Measurements from ENCODE around the gene HDAC4. TPM values are rescaled to one million over a fixed set of nuclear protein-coding genes. Genes with fewer than 3 reads are reported as not detected.

Gene HDAC4
- total RNA-seq, 1 experiment from 2014 or later: 47.6 TPM

- Histone ChIP-seq H3K9ac (ENCODE audit: low read length) (no peak overlapping the region), H3K4me2 (ENCODE audit: low read length) (no peak overlapping the region), H3K27me3 (ENCODE audit: insufficient read depth, low read length) (no peaks in the 10 kb centered on the region), H2AFZ (ENCODE audit: low read depth, low read length, poor library complexity, severe bottlenecking) (no peak overlapping the region), H3K9me2 (ENCODE audit: insufficient read depth) (no peaks in the 10 kb centered on the region), H3K4me3 (replicated peaks in 1 of 2; ENCODE audit: low read depth in 1 of 2, low read length in 2 of 2) (no peak overlapping the region), H3K79me2 (ENCODE audit: insufficient read depth, low read length) (no peaks in the 10 kb centered on the region), H3K36me3 (ENCODE audit: control insufficient read depth in 1 of 2, insufficient read depth in 2 of 2, low read length in 2 of 2) (peaks cover 0 to 9% of the 10 kb centered on the region in 2 experiments; a peak in 2 of 4 replicates), H4K20me1 (ENCODE audit: insufficient read depth) (no peaks in the 10 kb centered on the region), H3K9me3 (ENCODE audit: control insufficient read depth in 1 of 2, insufficient read depth in 1 of 2, low read depth in 1 of 2, low read length in 2 of 2) (no peaks in the 10 kb centered on the region), H3K27ac (ENCODE audit: low read depth, low read length) (no peak overlapping the region), H3K4me1 (ENCODE audit: control insufficient read depth in 1 of 2, insufficient read depth in 2 of 2, low read length in 2 of 2) (no peaks in the 10 kb centered on the region)
- peak; percentile 74 for ATAC-seq
- no peak for DNase-seq (ENCODE audit: low read depth, low spot score)
- CTCF ChIA-PET: interaction anchor here (1.2 kb wide), 1 partner anchor 10 kb away, joined by 3 read pairs; no protein-coding TSS in a partner anchor
- no TSS peak for BruUV-seq (replicated peaks)
- intact Hi-C loops (cut with micrococcal nuclease): no loop called here
- POLR2A ChIA-PET: no interaction called here
- TF ChIP-seq YY1 (IDR thresholded peaks at IDR 0.05; ENCODE audit: extremely low read depth, insufficient replicate concordance, low read depth, low read length) (no peak), ATF3 (IDR thresholded peaks at IDR 0.05) (no peak), RAD21 (IDR thresholded peaks at IDR 0.05; ENCODE audit: low read depth) (peak; percentile 33; the same call in 1 of the 2 replicates)
- TF ChIP-seq, protein P1, sequence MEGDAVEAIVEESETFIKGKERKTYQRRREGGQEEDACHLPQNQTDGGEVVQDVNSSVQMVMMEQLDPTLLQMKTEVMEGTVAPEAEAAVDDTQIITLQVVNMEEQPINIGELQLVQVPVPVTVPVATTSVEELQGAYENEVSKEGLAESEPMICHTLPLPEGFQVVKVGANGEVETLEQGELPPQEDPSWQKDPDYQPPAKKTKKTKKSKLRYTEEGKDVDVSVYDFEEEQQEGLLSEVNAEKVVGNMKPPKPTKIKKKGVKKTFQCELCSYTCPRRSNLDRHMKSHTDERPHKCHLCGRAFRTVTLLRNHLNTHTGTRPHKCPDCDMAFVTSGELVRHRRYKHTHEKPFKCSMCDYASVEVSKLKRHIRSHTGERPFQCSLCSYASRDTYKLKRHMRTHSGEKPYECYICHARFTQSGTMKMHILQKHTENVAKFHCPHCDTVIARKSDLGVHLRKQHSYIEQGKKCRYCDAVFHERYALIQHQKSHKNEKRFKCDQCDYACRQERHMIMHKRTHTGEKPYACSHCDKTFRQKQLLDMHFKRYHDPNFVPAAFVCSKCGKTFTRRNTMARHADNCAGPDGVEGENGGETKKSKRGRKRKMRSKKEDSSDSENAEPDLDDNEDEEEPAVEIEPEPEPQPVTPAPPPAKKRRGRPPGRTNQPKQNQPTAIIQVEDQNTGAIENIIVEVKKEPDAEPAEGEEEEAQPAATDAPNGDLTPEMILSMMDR (IDR thresholded peaks at IDR 0.05 in 2 of 3, conservative IDR thresholded peaks at IDR 0.05 in 1 of 3; ENCODE audit: borderline replicate concordance in 1 of 3, insufficient read depth in 1 of 3, low read depth in 2 of 3, low read length in 2 of 3): peak in 2 of 3 experiments; percentile 47 to 56; a peak in 4 of 6 replicates
- RAD21 ChIA-PET (ENCODE audit: low non-redundant PET in 1 of 2, low total read pairs in 2 of 2, uncharacterized antibody in 2 of 2, unreplicated experiment in 2 of 2): no interaction called here
Measured at GRCh38 chr2:239193925-239194677, 206.7 kb downstream of the HDAC4 start.

DNA sequence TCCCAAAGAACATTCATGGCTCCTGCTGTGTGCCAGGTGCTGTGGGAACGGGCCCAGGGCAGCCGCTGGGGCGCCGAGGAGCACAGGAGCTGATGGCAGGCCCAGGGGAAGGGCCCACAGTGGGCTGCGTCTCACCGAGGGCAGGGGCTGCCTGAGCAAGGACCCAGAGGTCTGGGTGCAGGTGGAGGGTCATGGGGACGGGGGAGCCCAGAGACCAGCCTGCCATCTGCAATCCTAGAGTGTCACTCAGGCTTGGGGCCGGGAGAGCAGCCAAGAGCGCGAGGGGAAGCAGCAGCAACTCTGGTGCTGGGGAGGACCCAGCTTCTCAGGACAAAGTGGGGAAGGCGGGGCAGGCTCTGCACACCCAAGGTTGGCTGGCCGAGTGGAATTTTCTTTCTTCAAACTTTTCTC lies 207.4 kb downstream of the HDAC4 start:
- H3K4me1 ChIP-seq (ENCODE audit: control insufficient read depth in 1 of 2, insufficient read depth in 2 of 2, low read length in 2 of 2): no peaks in the 10 kb centered on the region
- H3K36me3 ChIP-seq (ENCODE audit: control insufficient read depth in 1 of 2, insufficient read depth in 2 of 2, low read length in 2 of 2): peaks cover 0 to 11% of the 10 kb centered on the region in 2 experiments; a peak in 2 of 4 replicates
- intact Hi-C loops (cut with micrococcal nuclease): no loop called here
- H3K9me3 ChIP-seq (ENCODE audit: control insufficient read depth in 1 of 2, insufficient read depth in 1 of 2, low read depth in 1 of 2, low read length in 2 of 2): peaks cover 6 to 7% of the 10 kb centered on the region in 2 experiments; a peak in 2 of 4 replicates
- H3K4me3 ChIP-seq (replicated peaks in 1 of 2; ENCODE audit: low read depth in 1 of 2, low read length in 2 of 2): no peak overlapping the region
- no peaks in the 10 kb centered on the region for H4K20me1 ChIP-seq (ENCODE audit: insufficient read depth)
- H3K9me2 ChIP-seq (ENCODE audit: insufficient read depth): no peaks in the 10 kb centered on the region
- no TSS peak for BruUV-seq (replicated peaks)
- no peaks in the 10 kb centered on the region for H3K27me3 ChIP-seq (ENCODE audit: insufficient read depth, low read length)
- H3K4me2 ChIP-seq (ENCODE audit: low read length): no peak overlapping the region
- H3K9ac ChIP-seq (ENCODE audit: low read length): no peak overlapping the region
- TF ChIP-seq YY1 (IDR thresholded peaks at IDR 0.05; ENCODE audit: extremely low read depth, insufficient replicate concordance, low read depth, low read length) (no peak), EZH2 (IDR thresholded peaks at IDR 0.05) (no peak), FOSL1 (IDR thresholded peaks at IDR 0.05; ENCODE audit: low read depth) (no peak), CBX3 (IDR thresholded peaks at IDR 0.05; ENCODE audit: low read depth) (no peak), SP1 (IDR thresholded peaks at IDR 0.05; ENCODE audit: low read depth) (no peak), SIN3A (IDR thresholded peaks at IDR 0.05; ENCODE audit: low read depth) (no peak), POLR2AphosphoS5 (IDR thresholded peaks at IDR 0.05; ENCODE audit: low read depth, low read length) (no peak), RAD21 (IDR thresholded peaks at IDR 0.05; ENCODE audit: low read depth) (no peak), ELF1 (IDR thresholded peaks at IDR 0.05; ENCODE audit: borderline replicate concordance, low read depth) (no peak), ZFX (IDR thresholded peaks at IDR 0.05) (no peak), POLR2A (IDR thresholded peaks at IDR 0.05; ENCODE audit: borderline replicate concordance, extremely low read depth, insufficient read depth, insufficient read length) (no peak), JUND (IDR thresholded peaks at IDR 0.05) (no peak)
- RAD21 ChIA-PET (ENCODE audit: low non-redundant PET in 1 of 2, low total read pairs in 2 of 2, uncharacterized antibody in 2 of 2, unreplicated experiment in 2 of 2): no interaction called here
- CTCF ChIA-PET: interaction anchor here (1.2 kb wide), 1 partner anchor 10 kb away, joined by 3 read pairs; no protein-coding TSS in a partner anchor
- H2AFZ ChIP-seq (ENCODE audit: low read depth, low read length, poor library complexity, severe bottlenecking): no peak overlapping the region
- ATAC-seq (no peak), DNase-seq (ENCODE audit: low read depth, low spot score) (no peak)
- POLR2A ChIA-PET: no interaction called here
- H3K79me2 ChIP-seq (ENCODE audit: insufficient read depth, low read length): no peaks in the 10 kb centered on the region
- no peak overlapping the region for H3K27ac ChIP-seq (ENCODE audit: low read depth, low read length)
